Measurements from ENCODE around the gene FHIT.

The FHIT gene

GRCh38 chr3:61055447-61055846, 195.8 kb downstream of the FHIT start:
- TF ChIP-seq GATA2 (IDR thresholded peaks at IDR 0.05; ENCODE audit: low read depth, low read length), result no peak
- no peak for TF ChIP-seq GATA3 (IDR thresholded peaks at IDR 0.05; ENCODE audit: low read depth, low read length)

GRCh38 chr3:61053781-61054496, 197.3 kb downstream of the FHIT start:
- TF ChIP-seq GATA3 (IDR thresholded peaks at IDR 0.05; ENCODE audit: low read depth, low read length) (no peak), GATA2 (IDR thresholded peaks at IDR 0.05; ENCODE audit: low read depth, low read length) (no peak)

DNA sequence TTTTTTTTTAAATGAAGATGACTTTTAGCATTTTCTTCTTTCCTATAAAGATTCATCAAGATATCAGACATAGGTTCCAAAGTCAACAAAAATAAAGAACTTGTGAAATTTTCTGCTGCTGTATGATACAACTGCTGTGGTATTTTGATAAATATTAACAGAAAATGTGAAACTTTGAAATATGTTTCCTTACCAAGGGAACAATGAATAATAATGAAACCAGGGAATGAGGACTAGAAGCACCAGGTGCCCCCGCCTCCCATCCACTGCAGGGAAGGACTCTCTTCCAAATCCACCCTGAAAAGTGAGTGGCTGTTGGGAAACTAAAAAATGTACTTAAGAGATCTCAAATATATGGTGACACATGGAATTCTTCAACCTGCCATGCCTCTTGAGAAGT, 198.4 kb downstream of the FHIT start:
- TF ChIP-seq GATA3 (IDR thresholded peaks at IDR 0.05; ENCODE audit: low read depth, low read length) (no peak), GATA2 (IDR thresholded peaks at IDR 0.05; ENCODE audit: low read depth, low read length) (no peak)

DNA sequence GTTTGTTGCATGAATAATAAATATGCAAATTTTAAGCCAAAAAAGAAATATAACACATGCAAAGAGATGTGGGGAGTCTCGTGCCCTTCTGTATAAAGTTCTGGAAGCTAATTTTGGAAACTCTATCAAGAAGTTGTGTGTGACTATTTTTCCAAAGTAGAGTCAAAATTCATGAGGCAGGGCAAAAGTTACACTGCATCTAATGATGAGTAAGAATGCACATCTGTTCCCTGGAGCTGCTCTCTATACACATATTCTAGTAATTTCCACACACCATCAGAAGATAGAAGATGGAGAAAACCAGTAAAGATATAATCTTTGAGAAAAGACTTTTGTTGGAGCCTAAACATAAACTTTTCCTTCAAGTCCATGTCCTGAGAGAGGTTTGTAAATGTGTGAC, 199.6 kb downstream of the FHIT start:
- TF ChIP-seq GATA2 (IDR thresholded peaks at IDR 0.05; ENCODE audit: low read depth, low read length) (no peak), GATA3 (IDR thresholded peaks at IDR 0.05; ENCODE audit: low read depth, low read length) (no peak)

GRCh38 chr3:61043156-61043555, 208.1 kb downstream of the FHIT start:
- no peak for TF ChIP-seq GATA2 (IDR thresholded peaks at IDR 0.05; ENCODE audit: low read depth, low read length)
- no peak for TF ChIP-seq GATA3 (IDR thresholded peaks at IDR 0.05; ENCODE audit: low read depth, low read length)

- no peak for TF ChIP-seq GATA3 (IDR thresholded peaks at IDR 0.05; ENCODE audit: low read depth, low read length)
- TF ChIP-seq GATA2 (IDR thresholded peaks at IDR 0.05; ENCODE audit: low read depth, low read length), result no peak
Measured at GRCh38 chr3:61040618-61041017, 210.6 kb downstream of the FHIT start.

- no peak for TF ChIP-seq GATA3 (IDR thresholded peaks at IDR 0.05; ENCODE audit: low read depth, low read length)
- no peak for TF ChIP-seq GATA2 (IDR thresholded peaks at IDR 0.05; ENCODE audit: low read depth, low read length)
Measured at GRCh38 chr3:61035573-61035972, 215.7 kb downstream of the FHIT start.

- TF ChIP-seq GATA2 (IDR thresholded peaks at IDR 0.05; ENCODE audit: low read depth, low read length) (no peak), GATA3 (IDR thresholded peaks at IDR 0.05; ENCODE audit: low read depth, low read length) (no peak)
Measured at GRCh38 chr3:61032991-61033390, 218.3 kb downstream of the FHIT start.

DNA sequence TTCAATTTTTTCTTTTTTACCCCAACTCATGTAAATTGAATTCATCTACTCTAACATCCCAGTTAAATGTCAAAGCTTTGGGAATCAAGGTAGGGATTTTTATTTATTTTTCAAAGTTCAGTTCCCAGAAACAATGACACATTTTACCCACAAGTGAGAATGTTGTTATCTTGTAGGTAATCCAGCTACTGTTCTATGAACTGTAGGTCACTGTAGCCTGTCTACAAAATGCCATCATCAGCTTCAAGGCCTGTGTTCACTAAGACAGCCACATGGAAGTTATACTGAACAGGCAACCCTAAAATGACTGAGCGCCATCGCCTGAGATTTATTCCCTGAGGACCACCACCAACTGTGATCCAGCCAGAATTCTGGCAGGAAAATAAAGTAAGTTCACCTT, 219.7 kb downstream of the FHIT start:
- TF ChIP-seq GATA3 (IDR thresholded peaks at IDR 0.05; ENCODE audit: low read depth, low read length) (no peak), GATA2 (IDR thresholded peaks at IDR 0.05; ENCODE audit: low read depth, low read length) (no peak)

GRCh38 chr3:61030469-61031035, 220.7 kb downstream of the FHIT start:
- TF ChIP-seq GATA2 (IDR thresholded peaks at IDR 0.05; ENCODE audit: low read depth, low read length) (no peak), GATA3 (IDR thresholded peaks at IDR 0.05; ENCODE audit: low read depth, low read length) (no peak)

GRCh38 chr3:61029194-61029593, 222.1 kb downstream of the FHIT start:
- no peak for TF ChIP-seq GATA3 (IDR thresholded peaks at IDR 0.05; ENCODE audit: low read depth, low read length)
- TF ChIP-seq GATA2 (IDR thresholded peaks at IDR 0.05; ENCODE audit: low read depth, low read length), result no peak

DNA sequence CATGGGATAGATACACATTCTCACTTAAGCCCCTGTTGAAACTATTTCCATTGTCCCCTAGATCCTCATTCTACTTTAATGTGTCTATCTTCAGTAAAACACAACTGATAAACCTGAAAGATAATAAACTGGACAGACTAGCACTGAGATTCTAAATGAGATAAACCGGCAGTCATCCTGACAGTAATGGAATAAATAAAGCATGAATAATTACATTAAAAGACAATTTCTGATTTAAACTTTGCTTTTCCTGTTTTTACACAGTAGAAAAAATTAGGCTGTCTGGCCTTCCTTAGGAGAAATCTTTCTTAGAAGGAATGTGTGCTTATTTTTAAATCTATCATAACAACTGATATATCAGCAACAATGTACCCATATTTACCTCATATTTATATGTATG, 232.4 kb downstream of the FHIT start:
- TF ChIP-seq GATA3 (IDR thresholded peaks at IDR 0.05; ENCODE audit: low read depth, low read length), result no peak
- TF ChIP-seq GATA2 (IDR thresholded peaks at IDR 0.05; ENCODE audit: low read depth, low read length), result no peak

- TF ChIP-seq GATA2 (IDR thresholded peaks at IDR 0.05; ENCODE audit: low read depth, low read length), result no peak
- no peak for TF ChIP-seq GATA3 (IDR thresholded peaks at IDR 0.05; ENCODE audit: low read depth, low read length)
Measured at GRCh38 chr3:61015859-61016258, 235.4 kb downstream of the FHIT start.

DNA sequence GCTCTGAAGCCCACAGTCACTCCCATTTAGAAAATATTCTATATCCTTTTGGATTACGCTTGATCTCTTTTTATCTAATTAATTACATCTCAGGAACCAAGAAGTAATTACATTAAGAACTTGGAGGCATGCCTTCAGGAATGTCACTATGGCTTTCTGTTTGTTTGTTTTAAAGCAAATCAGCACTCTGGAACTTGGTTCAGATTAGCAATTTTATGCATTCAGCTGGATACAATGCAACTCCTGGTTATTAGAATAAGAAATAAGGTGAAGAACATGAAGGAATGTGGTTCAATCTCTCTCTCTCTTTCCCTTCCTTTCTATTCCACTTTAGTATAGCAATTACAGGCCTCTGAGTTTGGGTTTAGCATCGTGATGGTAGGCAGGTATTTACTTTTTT, 235.8 kb downstream of the FHIT start:
- TF ChIP-seq GATA2 (IDR thresholded peaks at IDR 0.05; ENCODE audit: low read depth, low read length), result no peak
- TF ChIP-seq GATA3 (IDR thresholded peaks at IDR 0.05; ENCODE audit: low read depth, low read length), result no peak

DNA sequence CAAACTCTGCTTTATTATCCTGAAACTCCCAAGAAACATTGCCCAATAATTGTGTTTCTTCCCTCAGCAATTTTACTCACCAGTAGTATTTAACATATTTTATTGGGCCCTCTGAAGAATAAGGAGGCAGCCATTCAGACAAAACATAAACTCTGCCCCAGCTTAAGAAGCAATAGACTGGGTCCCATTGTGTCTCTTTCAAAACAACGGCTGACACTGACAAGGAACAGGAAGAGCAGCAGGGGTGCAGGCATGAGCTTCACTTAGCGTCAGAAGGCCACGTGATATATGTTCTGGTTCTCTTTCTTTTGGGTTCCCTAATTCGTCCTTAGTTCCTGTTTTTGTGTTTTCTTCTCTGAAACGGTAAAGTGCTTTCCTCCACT, 242.3 kb downstream of the FHIT start:
- TF ChIP-seq GATA3 (IDR thresholded peaks at IDR 0.05; ENCODE audit: low read depth, low read length), result no peak
- TF ChIP-seq GATA2 (IDR thresholded peaks at IDR 0.05; ENCODE audit: low read depth, low read length), result no peak

Data from SH-SY5Y (cell line).